A549 (cell line): Measurements from ENCODE around the gene ARHGEF7.
"Not testable (repeated sequence)": the region's sequence is repeated elsewhere in the genome, so short reads cannot be mapped to it uniquely, and the experiment has no call there.

Experiments
- CEBPB ChIP-seq, 2 experiments: fragments of >200 bp in 1 of 2; sonication (Bioruptor Twin) in 1 of 2; formaldehyde crosslinking in 1 of 2; IDR thresholded peaks; 2 replicates each; pipeline ENCODE4 v1.6.1; 2012 to 2016
- EP300 ChIP-seq, 2 experiments: fragments of >200 bp; sonication (Bioruptor Twin); formaldehyde crosslinking; IDR thresholded peaks; 2 replicates in 1 of 2; 3 replicates in 1 of 2; pipeline ENCODE4 v1.6.1; 2016 to 2017
- KDM1A ChIP-seq: fragments of 200-600 bp; sonication (generic); IDR thresholded peaks from 2 replicates; pipeline ENCODE4 v1.6.1; 2016; ENCODE audit warnings: low read depth, mild to moderate bottlenecking
- NR3C1 ChIP-seq: fragments of >200 bp; sonication (Bioruptor Twin); formaldehyde crosslinking; IDR thresholded peaks from 3 replicates; pipeline ENCODE4 v1.6.1; 2017
- POLR2A ChIP-seq: IDR thresholded peaks from 2 replicates; pipeline ENCODE4 v1.6.1; 2012; ENCODE audit warnings: mild to moderate bottlenecking, low read length
- POLR2AphosphoS2 ChIP-seq: conservative IDR thresholded peaks from 2 replicates; pipeline ENCODE4 v1.6.1; 2012; ENCODE audit warnings: low read length, improper control_type of control experiment, inconsistent platforms
- RFX5 ChIP-seq: fragments of 450-650 bp; IDR thresholded peaks from 2 replicates; pipeline ENCODE4 v1.7.1; 2014; ENCODE audit warnings: antibody characterized with exemption, mild to moderate bottlenecking, moderate library complexity
- TF ChIP-seq, protein P1 (sequence below): fragments of >200 bp; sonication (Bioruptor Twin); formaldehyde crosslinking; IDR thresholded peaks from 3 replicates; pipeline ENCODE4 v1.5.1; 2016
- TF ChIP-seq, protein P2 (sequence below): IDR thresholded peaks from 2 replicates; pipeline ENCODE4 v1.6.1; 2012
- TF ChIP-seq, protein P3 (sequence below): fragments of 200-600 bp; sonication (generic); IDR thresholded peaks from 2 replicates; pipeline ENCODE4 v1.6.1; 2016; ENCODE audit warnings: antibody characterized with exemption, mild to moderate bottlenecking, moderate library complexity

DNA sequence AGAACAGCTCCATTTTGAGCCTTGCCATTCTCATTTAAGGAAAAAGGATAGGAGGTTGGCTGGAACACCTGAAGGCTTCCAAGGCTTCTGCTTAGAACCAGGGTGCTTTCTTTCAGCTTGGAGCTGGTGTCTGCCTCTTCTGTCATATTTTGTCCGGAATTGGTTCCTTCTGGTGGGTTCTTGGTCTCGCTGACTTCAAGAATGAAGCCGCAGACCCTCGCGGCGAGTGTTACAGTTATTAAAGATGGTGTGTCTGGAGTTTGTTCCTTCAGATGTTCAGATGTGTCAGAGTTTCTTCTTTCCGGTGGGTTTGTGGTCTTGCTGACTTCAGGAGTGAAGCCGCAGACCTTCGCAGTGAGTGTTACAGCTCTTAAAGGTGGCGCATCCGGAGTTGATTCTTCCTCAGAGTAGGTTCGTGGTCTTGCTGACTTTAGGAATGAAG lies 74.0 kb downstream of the ARHGEF7 start:
- TF ChIP-seq, protein P1, sequence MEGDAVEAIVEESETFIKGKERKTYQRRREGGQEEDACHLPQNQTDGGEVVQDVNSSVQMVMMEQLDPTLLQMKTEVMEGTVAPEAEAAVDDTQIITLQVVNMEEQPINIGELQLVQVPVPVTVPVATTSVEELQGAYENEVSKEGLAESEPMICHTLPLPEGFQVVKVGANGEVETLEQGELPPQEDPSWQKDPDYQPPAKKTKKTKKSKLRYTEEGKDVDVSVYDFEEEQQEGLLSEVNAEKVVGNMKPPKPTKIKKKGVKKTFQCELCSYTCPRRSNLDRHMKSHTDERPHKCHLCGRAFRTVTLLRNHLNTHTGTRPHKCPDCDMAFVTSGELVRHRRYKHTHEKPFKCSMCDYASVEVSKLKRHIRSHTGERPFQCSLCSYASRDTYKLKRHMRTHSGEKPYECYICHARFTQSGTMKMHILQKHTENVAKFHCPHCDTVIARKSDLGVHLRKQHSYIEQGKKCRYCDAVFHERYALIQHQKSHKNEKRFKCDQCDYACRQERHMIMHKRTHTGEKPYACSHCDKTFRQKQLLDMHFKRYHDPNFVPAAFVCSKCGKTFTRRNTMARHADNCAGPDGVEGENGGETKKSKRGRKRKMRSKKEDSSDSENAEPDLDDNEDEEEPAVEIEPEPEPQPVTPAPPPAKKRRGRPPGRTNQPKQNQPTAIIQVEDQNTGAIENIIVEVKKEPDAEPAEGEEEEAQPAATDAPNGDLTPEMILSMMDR, result not testable (repeated sequence)
- not testable (repeated sequence) for TF ChIP-seq RFX5; EP300 (IDR thresholded peaks at IDR 0.05); POLR2AphosphoS2; POLR2A; NR3C1; CEBPB (IDR thresholded peaks at IDR 0.05); KDM1A
- TF ChIP-seq, protein P2, sequence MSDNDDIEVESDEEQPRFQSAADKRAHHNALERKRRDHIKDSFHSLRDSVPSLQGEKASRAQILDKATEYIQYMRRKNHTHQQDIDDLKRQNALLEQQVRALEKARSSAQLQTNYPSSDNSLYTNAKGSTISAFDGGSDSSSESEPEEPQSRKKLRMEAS, result not testable (repeated sequence)
- TF ChIP-seq, protein P3, sequence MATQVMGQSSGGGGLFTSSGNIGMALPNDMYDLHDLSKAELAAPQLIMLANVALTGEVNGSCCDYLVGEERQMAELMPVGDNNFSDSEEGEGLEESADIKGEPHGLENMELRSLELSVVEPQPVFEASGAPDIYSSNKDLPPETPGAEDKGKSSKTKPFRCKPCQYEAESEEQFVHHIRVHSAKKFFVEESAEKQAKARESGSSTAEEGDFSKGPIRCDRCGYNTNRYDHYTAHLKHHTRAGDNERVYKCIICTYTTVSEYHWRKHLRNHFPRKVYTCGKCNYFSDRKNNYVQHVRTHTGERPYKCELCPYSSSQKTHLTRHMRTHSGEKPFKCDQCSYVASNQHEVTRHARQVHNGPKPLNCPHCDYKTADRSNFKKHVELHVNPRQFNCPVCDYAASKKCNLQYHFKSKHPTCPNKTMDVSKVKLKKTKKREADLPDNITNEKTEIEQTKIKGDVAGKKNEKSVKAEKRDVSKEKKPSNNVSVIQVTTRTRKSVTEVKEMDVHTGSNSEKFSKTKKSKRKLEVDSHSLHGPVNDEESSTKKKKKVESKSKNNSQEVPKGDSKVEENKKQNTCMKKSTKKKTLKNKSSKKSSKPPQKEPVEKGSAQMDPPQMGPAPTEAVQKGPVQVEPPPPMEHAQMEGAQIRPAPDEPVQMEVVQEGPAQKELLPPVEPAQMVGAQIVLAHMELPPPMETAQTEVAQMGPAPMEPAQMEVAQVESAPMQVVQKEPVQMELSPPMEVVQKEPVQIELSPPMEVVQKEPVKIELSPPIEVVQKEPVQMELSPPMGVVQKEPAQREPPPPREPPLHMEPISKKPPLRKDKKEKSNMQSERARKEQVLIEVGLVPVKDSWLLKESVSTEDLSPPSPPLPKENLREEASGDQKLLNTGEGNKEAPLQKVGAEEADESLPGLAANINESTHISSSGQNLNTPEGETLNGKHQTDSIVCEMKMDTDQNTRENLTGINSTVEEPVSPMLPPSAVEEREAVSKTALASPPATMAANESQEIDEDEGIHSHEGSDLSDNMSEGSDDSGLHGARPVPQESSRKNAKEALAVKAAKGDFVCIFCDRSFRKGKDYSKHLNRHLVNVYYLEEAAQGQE, result not testable (repeated sequence)
